Stomach (tissue), 4 donors: Measurements from ENCODE around the gene RASA3.

ENCODE experiments used
- CTCF ChIP-seq, 7 experiments: fragments of 450-650 bp in 4 of 7; fragments of 200-600 bp in 3 of 7; sonication (generic) in 3 of 7; IDR thresholded peaks; one replicate each; pipeline ENCODE4 v1.5.1; 2016 to 2019; ENCODE audit warnings: antibody characterized with exemption in 7 of 7, control low read depth in 2 of 7, mild to moderate bottlenecking in 1 of 7
- POLR2A ChIP-seq, 4 donors: fragments of 450-650 bp; IDR thresholded peaks; one replicate each; pipeline ENCODE4 v1.6.1; 2016; ENCODE audit warnings: antibody characterized with exemption in 4 of 4, control low read depth in 2 of 4, mild to moderate bottlenecking in 1 of 4, moderate library complexity in 1 of 4

DNA sequence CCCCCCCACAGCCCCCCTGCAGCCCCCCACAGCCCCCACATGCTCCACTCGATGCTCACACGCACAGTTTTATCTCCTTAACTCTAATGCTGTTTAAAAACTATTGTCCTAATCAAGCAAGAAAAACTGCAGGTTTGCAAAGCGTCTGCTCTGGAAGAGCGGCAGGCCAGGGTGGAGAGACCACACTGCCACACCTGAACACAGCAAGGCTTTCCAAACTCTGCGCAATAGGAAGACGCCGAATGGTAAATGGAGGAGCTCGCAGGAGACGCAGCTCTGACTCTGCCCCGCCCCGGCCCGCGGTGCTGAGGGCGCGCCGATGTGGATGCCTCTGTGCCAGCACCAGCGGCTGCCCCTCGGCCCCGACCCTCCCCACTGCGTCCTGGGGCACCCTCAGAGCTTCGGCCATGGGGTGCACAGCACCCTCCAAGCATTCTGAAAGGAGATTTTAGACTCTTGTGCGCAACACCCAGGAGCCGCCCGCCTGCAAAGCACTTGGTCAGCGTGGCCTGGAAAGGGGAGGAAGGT is 32.4 kb downstream of the RASA3 start:
- TF ChIP-seq POLR2A (IDR thresholded peaks at IDR 0.05) (no peak), CTCF (IDR thresholded peaks at IDR 0.05) (no peak)
